H9 (cell line): ENCODE results near the gene TNS2. TPM values are rescaled to one million over a fixed set of nuclear protein-coding genes. Genes with fewer than 3 reads are reported as not detected.

Source experiments
- DNase-seq: peaks from one replicate; pipeline ENCODE4 v3.0.0-alpha.2; 2017
- H2AFZ ChIP-seq: one replicate; pipeline ENCODE4 v1.6.1; 2013; ENCODE audit warnings: mild to moderate bottlenecking, low read length, control low read depth, moderate library complexity
- H2AK5ac ChIP-seq: 2 replicates; pipeline ENCODE4 v1.6.1; 2013; ENCODE audit warnings: low read length, control low read depth, mixed read lengths; ENCODE audit not compliant: insufficient read length
- H2BK120ac ChIP-seq: one replicate; pipeline ENCODE4 v1.6.1; 2013; ENCODE audit warnings: low read depth, mild to moderate bottlenecking, low read length, control low read depth, inconsistent platforms; ENCODE audit not compliant: poor library complexity, severe bottlenecking
- H2BK12ac ChIP-seq: 2 replicates; pipeline ENCODE4 v1.6.1; 2013; ENCODE audit warnings: low read length, control low read depth, mixed read lengths, low read depth; ENCODE audit not compliant: insufficient read length
- H2BK15ac ChIP-seq: 2 replicates; pipeline ENCODE4 v1.6.1; 2013; ENCODE audit warnings: low read depth, low read length, control low read depth
- H2BK20ac ChIP-seq: one replicate; pipeline ENCODE4 v1.6.1; 2013; ENCODE audit warnings: low read depth, mild to moderate bottlenecking, low read length, control low read depth, inconsistent platforms; ENCODE audit not compliant: poor library complexity, severe bottlenecking
- H2BK5ac ChIP-seq: 2 replicates; pipeline ENCODE4 v1.6.1; 2013; ENCODE audit warnings: low read length, control low read depth, mixed read lengths; ENCODE audit not compliant: insufficient read length
- H3K14ac ChIP-seq: 2 replicates; pipeline ENCODE4 v1.6.1; 2013; ENCODE audit warnings: low read length, control low read depth; ENCODE audit not compliant: insufficient read depth
- H3K18ac ChIP-seq: 2 replicates; pipeline ENCODE4 v1.6.1; 2013; ENCODE audit warnings: low read depth, mild to moderate bottlenecking, mixed read lengths, low read length, control low read depth; ENCODE audit not compliant: insufficient read length
- H3K23ac ChIP-seq: 2 replicates; pipeline ENCODE4 v1.6.1; 2013; ENCODE audit warnings: low read length, control low read depth, mixed read lengths, low read depth; ENCODE audit not compliant: insufficient read length
- H3K23me2 ChIP-seq: 2 replicates; pipeline ENCODE4 v1.6.1; 2013; ENCODE audit warnings: low read depth, mild to moderate bottlenecking, mixed read lengths, low read length, control low read depth; ENCODE audit not compliant: insufficient read length, poor library complexity, severe bottlenecking
- H3K27ac ChIP-seq: 2 replicates; pipeline ENCODE4 v1.5.1; 2013; ENCODE audit warnings: low read length, control low read depth, mixed read lengths, low read depth; ENCODE audit not compliant: insufficient read length
- H3K27me3 ChIP-seq: 2 replicates; pipeline ENCODE4 v1.6.1; 2013; ENCODE audit warnings: low read length, control low read depth, inconsistent platforms; ENCODE audit not compliant: insufficient read depth
- H3K4ac ChIP-seq: 2 replicates; pipeline ENCODE4 v1.6.1; 2013; ENCODE audit warnings: low read depth, mild to moderate bottlenecking, control low read depth, inconsistent platforms, low read length, moderate library complexity
- H3K4me1 ChIP-seq: 2 replicates; pipeline ENCODE4 v1.6.1; 2013; ENCODE audit warnings: low read length, control low read depth, inconsistent platforms; ENCODE audit not compliant: insufficient read depth
- H3K4me2 ChIP-seq: 2 replicates; pipeline ENCODE4 v1.6.1; 2013; ENCODE audit warnings: low read length, control low read depth, mixed read lengths; ENCODE audit not compliant: insufficient read length, insufficient read depth
- H3K56ac ChIP-seq: 2 replicates; pipeline ENCODE4 v1.6.1; 2013; ENCODE audit warnings: low read depth, mild to moderate bottlenecking, mixed read lengths, low read length, control low read depth; ENCODE audit not compliant: insufficient read length
- H3K79me1 ChIP-seq: 2 replicates; pipeline ENCODE4 v1.6.1; 2013; ENCODE audit warnings: low read depth, mild to moderate bottlenecking, moderate library complexity, low read length, control low read depth, inconsistent platforms; ENCODE audit not compliant: insufficient read depth, poor library complexity, severe bottlenecking
- H3K79me2 ChIP-seq: 2 replicates; pipeline ENCODE4 v1.6.1; 2013; ENCODE audit warnings: low read length, control low read depth, inconsistent platforms; ENCODE audit not compliant: insufficient read depth
- H3K9ac ChIP-seq: 2 replicates; pipeline ENCODE4 v1.6.1; 2013; ENCODE audit warnings: low read length, control low read depth, mixed read lengths; ENCODE audit not compliant: insufficient read length; ENCODE audit errors: extremely low read depth
- H3K9me3 ChIP-seq: one replicate; pipeline ENCODE4 v1.6.1; 2013; ENCODE audit warnings: low read depth, low read length, inconsistent platforms; ENCODE audit not compliant: control insufficient read depth
- H3T11ph ChIP-seq: one replicate; pipeline ENCODE4 v1.6.1; 2013; ENCODE audit warnings: mild to moderate bottlenecking, low read length, control low read depth, inconsistent platforms
- H4K20me1 ChIP-seq: one replicate; pipeline ENCODE4 v1.6.1; 2013; ENCODE audit not compliant: control insufficient read depth, insufficient read length, insufficient read depth
- H4K5ac ChIP-seq: 2 replicates; pipeline ENCODE4 v1.6.1; 2013; ENCODE audit warnings: low read depth, mild to moderate bottlenecking, mixed read lengths, low read length, control low read depth; ENCODE audit not compliant: insufficient read length
- H4K8ac ChIP-seq: replicated peaks from 2 replicates; pipeline ENCODE4 v1.6.1; 2013; ENCODE audit warnings: low read length, control low read depth, mixed read lengths, low read depth; ENCODE audit not compliant: insufficient read length
- H4K91ac ChIP-seq: 2 replicates; pipeline ENCODE4 v1.6.1; 2013; ENCODE audit warnings: low read depth, mild to moderate bottlenecking, moderate library complexity, mixed read lengths, low read length, control low read depth; ENCODE audit not compliant: insufficient read length
- H3K27ac Mint-ChIP-seq, 3 experiments: 2 replicates in 2 of 3; 3 replicates in 1 of 3; pipeline ENCODE4 v1.8.0; 2020 to 2021; ENCODE audit warnings: mixed read lengths in 3 of 3, mild to moderate bottlenecking in 1 of 3, moderate library complexity in 1 of 3
- H3K27me3 Mint-ChIP-seq: 2 replicates; pipeline ENCODE4 v1.8.0; 2021; ENCODE audit warnings: low read depth, mild to moderate bottlenecking, moderate library complexity, mixed read lengths
- H3K36me3 Mint-ChIP-seq, 3 experiments: 2 replicates in 2 of 3; 3 replicates in 1 of 3; pipeline ENCODE4 v1.8.0; 2020 to 2021; ENCODE audit warnings: low read depth in 3 of 3, mixed read lengths in 3 of 3; ENCODE audit not compliant: insufficient read depth in 1 of 3
- H3K4me1 Mint-ChIP-seq, 2 experiments: 2 replicates each; pipeline ENCODE4 v1.8.0; 2020; ENCODE audit warnings: mixed read lengths in 2 of 2
- H3K4me3 Mint-ChIP-seq, 2 experiments: 2 replicates in 1 of 2; 3 replicates in 1 of 2; pipeline ENCODE4 v1.8.0; 2020 to 2021; ENCODE audit warnings: mild to moderate bottlenecking in 2 of 2, mixed read lengths in 2 of 2, moderate library complexity in 1 of 2
- H3K9me3 Mint-ChIP-seq, 2 experiments: 2 replicates in 1 of 2; 3 replicates in 1 of 2; pipeline ENCODE4 v1.8.0; 2020; ENCODE audit warnings: mild to moderate bottlenecking in 2 of 2, mixed read lengths in 2 of 2, moderate library complexity in 1 of 2
- WGBS: extraction: QIAGEN DNeasy Blood & Tissue Kit; methylation state at CpG from one replicate; pipeline ENCODE4 v1.1.7; 2013; ENCODE audit warnings: missing lambda C conversion rate, low lambda C conversion rate, mixed read lengths; ENCODE audit not compliant: insufficient read length; ENCODE audit errors: extremely low coverage; 5-methylcytosine and 5-hydroxymethylcytosine counted together
- total RNA-seq: library from RNA; stranded (reverse); gene quantifications from 2 replicates; pipeline ENCODE4 v1.2.1, GENCODE V29; 2021
- TF ChIP-seq, protein P1 (sequence below): fragments of 200-600 bp; sonication (generic); conservative IDR thresholded peaks from 3 replicates; pipeline ENCODE4 v1.8.0; 2021; ENCODE audit warnings: antibody characterized with exemption, mild to moderate bottlenecking

The TNS2 gene
- total RNA-seq, 1 experiment from 2014 or later, result 4.5 TPM

DNA sequence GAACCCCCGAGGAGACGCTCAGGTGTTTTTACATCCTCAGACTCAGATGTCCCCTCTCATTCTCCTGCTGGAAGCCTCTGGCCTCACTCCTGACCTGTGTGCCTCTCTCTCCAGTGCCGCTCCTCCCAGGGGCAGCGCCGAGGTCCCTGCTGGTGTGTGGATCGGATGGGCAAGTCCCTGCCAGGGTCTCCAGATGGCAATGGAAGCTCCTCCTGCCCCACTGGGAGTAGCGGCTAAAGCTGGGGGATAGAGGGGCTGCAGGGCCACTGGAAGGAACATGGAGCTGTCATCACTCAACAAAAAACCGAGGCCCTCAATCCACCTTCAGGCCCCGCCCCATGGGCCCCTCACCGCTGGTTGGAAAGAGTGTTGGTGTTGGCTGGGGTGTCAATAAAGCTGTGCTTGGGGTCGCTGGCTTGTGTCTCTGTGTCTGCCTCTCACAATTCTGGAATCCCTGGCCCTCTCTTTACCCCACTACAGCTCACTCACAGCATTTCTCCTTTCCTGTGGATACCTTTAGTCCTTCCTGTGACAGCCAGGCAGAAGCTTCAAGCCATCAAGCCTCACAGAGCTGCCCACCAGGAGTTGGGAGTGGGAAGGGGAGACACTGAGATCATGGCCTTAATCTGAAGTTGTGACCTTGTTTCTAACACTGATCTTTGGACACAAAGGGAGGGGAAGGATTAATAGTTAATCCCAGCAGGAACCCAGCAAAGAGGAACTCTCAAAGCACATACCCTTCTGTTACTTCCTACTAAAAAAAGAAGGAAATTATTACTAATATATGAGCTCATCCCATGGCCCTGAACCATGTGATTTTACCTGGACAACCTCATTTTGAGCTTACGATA lies 52.3 kb downstream of the TNS2 start:
- H3K27ac Mint-ChIP-seq, result no peak overlapping the region
- WGBS, result no CpG with 5 or more reads among the region's 12 CpGs

More for the DNA sequence above, 52.3 kb downstream of the TNS2 start:
- H2AK5ac ChIP-seq, result no peak overlapping the region
- no peaks in the 10 kb centered on the region for H4K20me1 ChIP-seq
- no peaks in the 10 kb centered on the region for H3K79me1 ChIP-seq
- no peak overlapping the region for H2BK5ac ChIP-seq
- Mint-ChIP-seq H3K4me3 (no peak overlapping the region), H3K36me3 (no peaks in the 10 kb centered on the region; a peak in 1 of 7 replicates), H3K9me3 (no peaks in the 10 kb centered on the region; a peak in 1 of 5 replicates), H3K4me1 (peaks cover 20 to 28% of the 10 kb centered on the region in 2 experiments), H3K27me3 (peaks cover 43% of the 10 kb centered on the region)
- no peak overlapping the region for H3T11ph ChIP-seq
- H3K9ac ChIP-seq, result no peak overlapping the region
- H4K91ac ChIP-seq, result no peak overlapping the region
- H3K4me2 ChIP-seq, result no peak overlapping the region
- H3K18ac ChIP-seq, result no peak overlapping the region
- TF ChIP-seq, protein P1, sequence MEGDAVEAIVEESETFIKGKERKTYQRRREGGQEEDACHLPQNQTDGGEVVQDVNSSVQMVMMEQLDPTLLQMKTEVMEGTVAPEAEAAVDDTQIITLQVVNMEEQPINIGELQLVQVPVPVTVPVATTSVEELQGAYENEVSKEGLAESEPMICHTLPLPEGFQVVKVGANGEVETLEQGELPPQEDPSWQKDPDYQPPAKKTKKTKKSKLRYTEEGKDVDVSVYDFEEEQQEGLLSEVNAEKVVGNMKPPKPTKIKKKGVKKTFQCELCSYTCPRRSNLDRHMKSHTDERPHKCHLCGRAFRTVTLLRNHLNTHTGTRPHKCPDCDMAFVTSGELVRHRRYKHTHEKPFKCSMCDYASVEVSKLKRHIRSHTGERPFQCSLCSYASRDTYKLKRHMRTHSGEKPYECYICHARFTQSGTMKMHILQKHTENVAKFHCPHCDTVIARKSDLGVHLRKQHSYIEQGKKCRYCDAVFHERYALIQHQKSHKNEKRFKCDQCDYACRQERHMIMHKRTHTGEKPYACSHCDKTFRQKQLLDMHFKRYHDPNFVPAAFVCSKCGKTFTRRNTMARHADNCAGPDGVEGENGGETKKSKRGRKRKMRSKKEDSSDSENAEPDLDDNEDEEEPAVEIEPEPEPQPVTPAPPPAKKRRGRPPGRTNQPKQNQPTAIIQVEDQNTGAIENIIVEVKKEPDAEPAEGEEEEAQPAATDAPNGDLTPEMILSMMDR, result no peak
- H2BK15ac ChIP-seq, result no peak overlapping the region
- H3K79me2 ChIP-seq, result no peaks in the 10 kb centered on the region
- peaks cover 4% of the 10 kb centered on the region; the same call in 1 of the 2 replicates for H3K4me1 ChIP-seq
- no peak overlapping the region; the same call in 1 of the 2 replicates for H3K14ac ChIP-seq
- H3K9me3 ChIP-seq, result no peaks in the 10 kb centered on the region
- no peak overlapping the region for H3K23ac ChIP-seq
- H2BK20ac ChIP-seq, result no peak overlapping the region
- no peak overlapping the region for H3K56ac ChIP-seq
- no peak overlapping the region for H3K27ac ChIP-seq
- DNase-seq, result no peak
- H3K27me3 ChIP-seq, result no peaks in the 10 kb centered on the region; the same call in 1 of the 2 replicates
- no peak overlapping the region for H2AFZ ChIP-seq
- H2BK120ac ChIP-seq, result no peak overlapping the region
- H3K4ac ChIP-seq, result no peak overlapping the region
- no peak overlapping the region for H2BK12ac ChIP-seq
- no peak overlapping the region for H4K5ac ChIP-seq
- H3K23me2 ChIP-seq, result peaks cover 15% of the 10 kb centered on the region
- H4K8ac ChIP-seq, result no peak overlapping the region
